Peyer's patch (tissue), 4 donors: ENCODE measurements around the gene SLC1A2. TPM values are rescaled to one million over a fixed set of nuclear protein-coding genes. Genes with fewer than 3 reads are reported as not detected.
A peak's percentile ranks its signal among the peaks of the same experiment; 100 is the strongest.

Experiments used
- DNase-seq, 3 donors: peaks; one replicate each; pipeline ENCODE4 v3.0.0-alpha.2; 2017 to 2019
- H3K27ac ChIP-seq, 4 donors: fragments of 200-600 bp; sonication (generic); one replicate each; pipeline ENCODE4 v1.5.1; 2016 to 2019
- H3K27me3 ChIP-seq, 2 donors: fragments of 200-600 bp; sonication (generic); one replicate each; pipeline ENCODE4 v1.5.1; 2019
- H3K36me3 ChIP-seq, 3 donors: fragments of 200-600 bp; sonication (generic); one replicate each; pipeline ENCODE4 v1.5.1; 2016 to 2019
- H3K4me1 ChIP-seq, 4 donors: fragments of 200-600 bp; sonication (generic); one replicate each; pipeline ENCODE4 v1.5.1; 2016 to 2019
- H3K4me3 ChIP-seq, 4 donors: fragments of 200-600 bp; sonication (generic); 1 replicate in 3 of 4; 2 replicates in 1 of 4; pipeline ENCODE4 v1.5.1; 2016 to 2019; ENCODE audit warnings: mild to moderate bottlenecking in 1 of 4
- H3K9me3 ChIP-seq, 4 donors: fragments of 200-600 bp; sonication (generic); one replicate each; pipeline ENCODE4 v1.5.1; 2016 to 2019; ENCODE audit warnings: mild to moderate bottlenecking in 1 of 4
- POLR2A ChIP-seq, 2 donors: fragments of 450-650 bp; IDR thresholded peaks; one replicate each; pipeline ENCODE4 v1.5.1; 2017; ENCODE audit warnings: antibody characterized with exemption in 2 of 2, mild to moderate bottlenecking in 2 of 2, moderate library complexity in 2 of 2
- total RNA-seq, 4 donors: library from RNA; depleted of rRNA; stranded (reverse); fragments of >200 nt; gene quantifications; one replicate each; pipeline ENCODE4 v1.1.0, GENCODE V29; 2016
- TF ChIP-seq, protein P1 (sequence below), 6 experiments: fragments of 450-650 bp in 4 of 6; fragments of 200-600 bp in 2 of 6; sonication (generic) in 1 of 6; IDR thresholded peaks; one replicate each; pipeline ENCODE4 v1.5.1; 2017 to 2019; ENCODE audit warnings: antibody characterized with exemption in 6 of 6, mild to moderate bottlenecking in 3 of 6, moderate library complexity in 1 of 6

SLC1A2 gene
- total RNA-seq, 4 donors from 2014 or later = 0.38 to 1.1 TPM; not detected in 2

DNA sequence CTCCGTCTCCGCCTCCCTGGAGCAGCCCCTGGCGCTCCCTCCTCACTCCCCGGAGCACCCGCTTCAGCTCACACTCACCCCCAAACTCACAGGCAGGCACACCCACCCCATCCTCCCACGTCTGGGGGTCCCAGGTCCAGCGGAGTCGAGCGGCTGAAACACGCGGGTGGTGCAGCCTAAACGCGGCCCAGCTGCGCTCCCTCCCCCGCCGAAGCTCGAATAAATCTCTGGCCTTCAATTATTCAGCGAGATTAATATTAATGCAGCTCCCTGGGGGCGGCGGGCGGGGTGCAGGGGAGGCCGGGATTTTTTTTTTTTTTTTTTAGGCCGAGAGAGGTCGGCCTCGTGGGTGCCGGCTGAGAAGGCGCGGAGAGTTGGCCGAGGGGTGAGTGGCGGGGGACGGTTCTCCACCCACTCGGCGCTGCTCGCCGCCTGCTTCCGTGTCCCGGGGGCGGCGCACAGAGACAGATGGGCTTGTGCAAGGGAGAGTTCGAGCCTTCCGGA lies 524 bp upstream of the SLC1A2 start:
- Histone ChIP-seq H3K27ac (no peak overlapping the region), H3K36me3 (no peaks in the 10 kb centered on the region), H3K4me3 (peak overlapping the region; percentile 10 to 49 (median 36)), H3K27me3 (peaks cover 0 to 28% of the 10 kb centered on the region in 2 donors), H3K9me3 (no peaks in the 10 kb centered on the region), H3K4me1 (peaks cover 0 to 23% (median 5%) of the 10 kb centered on the region in 4 donors)
- TF ChIP-seq, protein P1, sequence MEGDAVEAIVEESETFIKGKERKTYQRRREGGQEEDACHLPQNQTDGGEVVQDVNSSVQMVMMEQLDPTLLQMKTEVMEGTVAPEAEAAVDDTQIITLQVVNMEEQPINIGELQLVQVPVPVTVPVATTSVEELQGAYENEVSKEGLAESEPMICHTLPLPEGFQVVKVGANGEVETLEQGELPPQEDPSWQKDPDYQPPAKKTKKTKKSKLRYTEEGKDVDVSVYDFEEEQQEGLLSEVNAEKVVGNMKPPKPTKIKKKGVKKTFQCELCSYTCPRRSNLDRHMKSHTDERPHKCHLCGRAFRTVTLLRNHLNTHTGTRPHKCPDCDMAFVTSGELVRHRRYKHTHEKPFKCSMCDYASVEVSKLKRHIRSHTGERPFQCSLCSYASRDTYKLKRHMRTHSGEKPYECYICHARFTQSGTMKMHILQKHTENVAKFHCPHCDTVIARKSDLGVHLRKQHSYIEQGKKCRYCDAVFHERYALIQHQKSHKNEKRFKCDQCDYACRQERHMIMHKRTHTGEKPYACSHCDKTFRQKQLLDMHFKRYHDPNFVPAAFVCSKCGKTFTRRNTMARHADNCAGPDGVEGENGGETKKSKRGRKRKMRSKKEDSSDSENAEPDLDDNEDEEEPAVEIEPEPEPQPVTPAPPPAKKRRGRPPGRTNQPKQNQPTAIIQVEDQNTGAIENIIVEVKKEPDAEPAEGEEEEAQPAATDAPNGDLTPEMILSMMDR (IDR thresholded peaks at IDR 0.05) = no peak
- TF ChIP-seq POLR2A (IDR thresholded peaks at IDR 0.05) = no peak
- no peak for DNase-seq

DNA sequence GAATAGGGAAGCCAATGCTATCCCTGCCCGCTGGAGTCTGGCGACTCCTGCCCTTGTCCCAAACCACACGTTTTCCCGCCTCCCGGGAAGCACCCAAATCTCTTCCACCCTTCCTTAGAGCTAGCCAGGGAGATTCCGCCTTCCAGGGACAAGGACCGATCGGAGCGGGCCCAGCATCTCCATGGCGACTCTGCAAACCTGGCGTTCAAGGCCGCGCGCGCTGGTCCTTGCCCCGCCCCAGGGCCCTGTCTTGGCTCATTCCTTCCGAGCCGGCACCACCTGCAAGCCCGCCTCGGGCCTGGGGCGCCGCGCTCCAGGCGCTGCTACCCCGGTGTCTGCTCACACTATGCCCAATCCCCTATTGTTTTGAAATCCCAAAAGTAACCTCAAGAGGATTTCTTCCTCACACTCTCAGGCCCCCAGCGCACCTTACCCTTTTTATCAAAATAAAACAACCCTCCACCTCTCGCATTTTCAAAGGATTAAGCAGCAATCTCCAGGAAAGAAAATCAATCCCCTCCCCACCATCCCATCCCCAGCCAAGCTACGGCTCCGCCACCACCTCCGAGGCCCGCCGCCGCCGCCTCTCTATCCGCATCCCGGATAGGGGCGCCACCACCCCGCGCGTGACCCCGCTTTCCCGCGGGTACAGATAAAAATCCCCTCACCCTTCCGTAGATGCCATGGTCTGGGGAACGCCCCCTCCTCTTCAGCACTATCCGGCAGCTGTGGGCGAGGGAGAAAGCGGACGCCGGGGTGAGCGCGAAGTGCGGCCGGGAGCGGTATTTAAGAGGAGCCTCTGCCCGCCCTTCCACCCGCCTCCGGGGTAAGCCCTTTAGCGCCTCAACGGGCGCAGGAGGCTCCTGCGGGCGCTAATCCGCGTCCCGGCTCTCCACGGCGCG lies 825 bp downstream of the SLC1A2 start:
- Histone ChIP-seq H3K36me3 (no peaks in the 10 kb centered on the region), H3K27me3 (peaks cover 0 to 28% of the 10 kb centered on the region in 2 donors), H3K4me1 (peaks cover 0 to 23% (median 5%) of the 10 kb centered on the region in 4 donors), H3K27ac (no peak overlapping the region), H3K4me3 (peak overlapping the region; percentile 10 to 49 (median 36)), H3K9me3 (no peaks in the 10 kb centered on the region)
- no peak for DNase-seq
- no peak for TF ChIP-seq POLR2A (IDR thresholded peaks at IDR 0.05)
- TF ChIP-seq, protein P1 (IDR thresholded peaks at IDR 0.05) = no peak

DNA sequence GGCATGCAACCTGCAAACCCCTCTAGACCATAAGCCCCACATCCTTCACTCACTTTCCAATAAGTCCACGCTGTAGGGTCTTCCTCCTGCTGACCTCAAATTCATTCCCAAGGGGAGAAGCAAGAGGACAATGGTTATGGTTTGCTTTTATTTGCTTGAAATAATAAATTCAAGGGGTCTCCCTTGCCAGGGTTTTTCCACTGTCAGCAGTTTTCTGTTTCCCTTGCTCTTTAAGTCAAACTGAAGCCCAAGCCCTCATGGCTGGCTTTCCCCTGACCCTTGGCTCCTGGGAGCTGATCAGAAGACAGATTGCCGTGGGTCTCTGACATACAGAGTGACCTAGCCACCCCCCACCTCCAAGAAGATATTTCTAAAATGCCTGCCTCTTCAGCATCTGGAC lies 3.9 kb downstream of the SLC1A2 start:
- no peak for TF ChIP-seq POLR2A (IDR thresholded peaks at IDR 0.05)
- TF ChIP-seq, protein P1 (IDR thresholded peaks at IDR 0.05) = no peak
- no peak for DNase-seq
- Histone ChIP-seq H3K9me3 (no peaks in the 10 kb centered on the region), H3K27me3 (peaks cover 0 to 25% of the 10 kb centered on the region in 2 donors), H3K4me3 (no peak overlapping the region), H3K4me1 (peaks cover 0 to 23% (median 5%) of the 10 kb centered on the region in 4 donors), H3K36me3 (no peaks in the 10 kb centered on the region), H3K27ac (no peak overlapping the region)

DNA sequence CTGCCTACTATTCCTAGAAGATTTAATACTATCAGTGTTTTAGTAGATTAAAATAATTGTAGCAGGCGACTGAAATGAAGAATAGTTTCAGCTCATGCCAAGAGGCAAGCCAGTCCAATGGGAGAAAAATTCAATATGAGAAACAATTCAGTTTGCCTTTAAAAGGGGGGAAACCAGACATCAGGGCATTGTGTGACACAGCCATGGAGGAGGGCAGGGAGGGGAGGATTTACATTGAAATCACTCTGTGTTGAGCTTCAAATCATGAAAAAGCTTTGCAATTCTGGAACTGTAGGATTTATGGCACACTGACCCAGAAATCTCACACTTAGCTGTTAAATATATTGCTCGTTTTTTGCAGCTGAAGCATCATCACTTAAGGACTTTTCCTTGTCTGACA lies 4.6 kb downstream of the SLC1A2 start:
- H3K27me3 ChIP-seq = peaks cover 0 to 18% of the 10 kb centered on the region in 2 donors
- TF ChIP-seq, protein P1 (IDR thresholded peaks at IDR 0.05) = no peak
- H3K9me3 ChIP-seq = no peaks in the 10 kb centered on the region
- H3K36me3 ChIP-seq = no peaks in the 10 kb centered on the region
- peaks cover 0 to 17% (median 5%) of the 10 kb centered on the region in 4 donors for H3K4me1 ChIP-seq
- H3K27ac ChIP-seq = no peak overlapping the region
- DNase-seq = no peak
- H3K4me3 ChIP-seq = no peak overlapping the region

DNA sequence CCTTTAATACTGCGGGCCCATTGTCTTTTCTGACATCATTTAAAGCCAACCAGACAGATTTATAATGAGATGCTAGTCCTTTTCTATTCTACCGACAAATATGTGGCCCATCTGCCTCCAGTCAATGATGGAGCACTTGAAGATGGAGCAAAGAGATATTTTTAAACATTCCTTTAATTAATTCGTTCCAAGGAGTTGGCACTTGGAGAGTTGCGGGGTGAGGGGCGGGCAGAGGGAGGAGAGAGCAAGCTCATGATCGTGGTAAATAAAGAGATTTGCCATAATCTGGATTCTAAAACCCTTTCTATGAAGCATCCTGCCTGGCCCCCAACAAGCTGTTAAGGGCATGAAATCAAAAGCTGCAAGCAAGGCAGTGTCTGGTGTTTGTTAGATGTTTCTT lies 5.0 kb downstream of the SLC1A2 start:
- H3K9me3 ChIP-seq = no peaks in the 10 kb centered on the region
- no peaks in the 10 kb centered on the region for H3K36me3 ChIP-seq
- H3K4me1 ChIP-seq = peaks cover 0 to 13% (median 3%) of the 10 kb centered on the region in 4 donors
- TF ChIP-seq, protein P1 (IDR thresholded peaks at IDR 0.05) = no peak
- no peak for TF ChIP-seq POLR2A (IDR thresholded peaks at IDR 0.05)
- DNase-seq = no peak
- H3K27ac ChIP-seq = no peak overlapping the region
- peaks cover 0 to 14% of the 10 kb centered on the region in 2 donors for H3K27me3 ChIP-seq
- no peak overlapping the region for H3K4me3 ChIP-seq
